KMS-11 (cell line): Measurements from ENCODE around the gene CCDC18.

Experiments used
- H2AFZ ChIP-seq: fragments of 200-600 bp; sonication (generic); 2 replicates; pipeline ENCODE4 v1.6.1; 2016; ENCODE audit warnings: antibody characterized with exemption, mixed run types, low read depth
- H3K27ac ChIP-seq: fragments of 200-600 bp; sonication (generic); 2 replicates; pipeline ENCODE4 v1.6.1; 2016; ENCODE audit warnings: mild to moderate bottlenecking, mixed run types
- H3K27me3 ChIP-seq: fragments of 200-600 bp; sonication (generic); 2 replicates; pipeline ENCODE4 v1.6.1; 2017; ENCODE audit warnings: mild to moderate bottlenecking, low read depth, mixed run types, moderate library complexity; ENCODE audit not compliant: insufficient read depth
- H3K36me3 ChIP-seq: fragments of 200-600 bp; sonication (generic); 2 replicates; pipeline ENCODE4 v1.6.1; 2017; ENCODE audit warnings: mild to moderate bottlenecking, mixed run types; ENCODE audit not compliant: insufficient read depth
- H3K4me1 ChIP-seq: fragments of 200-600 bp; sonication (generic); 2 replicates; pipeline ENCODE4 v1.6.1; 2016; ENCODE audit warnings: mild to moderate bottlenecking, low read depth, mixed run types; ENCODE audit not compliant: poor library complexity, severe bottlenecking
- H3K4me2 ChIP-seq: fragments of 200-600 bp; sonication (generic); 2 replicates; pipeline ENCODE4 v1.7.0; 2016; ENCODE audit warnings: mild to moderate bottlenecking, mixed run types
- H3K4me3 ChIP-seq: fragments of 200-600 bp; sonication (generic); IDR thresholded peaks from 2 replicates; pipeline ENCODE4 v1.6.1; 2017; ENCODE audit warnings: low read depth, low read length, mixed read lengths; ENCODE audit not compliant: insufficient read depth
- H3K79me2 ChIP-seq: fragments of 200-600 bp; sonication (generic); 2 replicates; pipeline ENCODE4 v1.6.1; 2016; ENCODE audit warnings: low read depth, mixed run types; ENCODE audit not compliant: insufficient read depth
- H3K9ac ChIP-seq: fragments of 200-600 bp; sonication (generic); 2 replicates; pipeline ENCODE4 v1.6.1; 2016; ENCODE audit warnings: mild to moderate bottlenecking, mixed run types
- H4K20me1 ChIP-seq: fragments of 200-600 bp; sonication (generic); 2 replicates; pipeline ENCODE4 v1.6.1; 2016; ENCODE audit warnings: mild to moderate bottlenecking, mixed run types; ENCODE audit not compliant: insufficient read depth
- CTCF ChIP-seq: fragments of 200-600 bp; sonication (generic); conservative IDR thresholded peaks from 2 replicates; pipeline ENCODE4 v1.6.1; 2017; ENCODE audit warnings: low read depth, mild to moderate bottlenecking, antibody characterized with exemption, low read length, moderate library complexity, mixed read lengths

Gene CCDC18

GRCh38 chr1:93143769-93144168, 36.8 kb upstream of the CCDC18 start:
- Histone ChIP-seq H3K4me2 (no peak overlapping the region), H3K27me3 (no peaks in the 10 kb centered on the region), H2AFZ (no peak overlapping the region), H3K4me1 (no peaks in the 10 kb centered on the region), H3K4me3 (no peak overlapping the region), H4K20me1 (no peaks in the 10 kb centered on the region), H3K27ac (no peak overlapping the region), H3K9ac (no peak overlapping the region), H3K79me2 (no peaks in the 10 kb centered on the region), H3K36me3 (no peaks in the 10 kb centered on the region)
- no peak for TF ChIP-seq CTCF

GRCh38 chr1:93148001-93148400, 32.5 kb upstream of the CCDC18 start:
- no peak overlapping the region for H3K4me2 ChIP-seq
- H3K36me3 ChIP-seq = no peaks in the 10 kb centered on the region

GRCh38 chr1:93150729-93151128, 29.8 kb upstream of the CCDC18 start:
- Histone ChIP-seq H3K4me2 (no peak overlapping the region), H3K4me1 (no peaks in the 10 kb centered on the region), H3K9ac (no peak overlapping the region), H2AFZ (no peak overlapping the region), H3K79me2 (no peaks in the 10 kb centered on the region), H3K4me3 (no peak overlapping the region), H3K27ac (no peak overlapping the region), H4K20me1 (no peaks in the 10 kb centered on the region), H3K36me3 (no peaks in the 10 kb centered on the region), H3K27me3 (no peaks in the 10 kb centered on the region)
- TF ChIP-seq CTCF = no peak

More at GRCh38 chr1:93148001-93148400, 32.5 kb upstream of the CCDC18 start:
- Histone ChIP-seq H2AFZ (no peak overlapping the region), H3K27ac (no peak overlapping the region), H3K4me1 (no peaks in the 10 kb centered on the region), H4K20me1 (no peaks in the 10 kb centered on the region), H3K9ac (no peak overlapping the region), H3K79me2 (no peaks in the 10 kb centered on the region), H3K27me3 (no peaks in the 10 kb centered on the region), H3K4me3 (no peak overlapping the region)
- TF ChIP-seq CTCF = no peak

- Histone ChIP-seq H3K4me3 (no peak overlapping the region), H3K27me3 (no peaks in the 10 kb centered on the region), H3K36me3 (no peaks in the 10 kb centered on the region), H3K4me1 (no peaks in the 10 kb centered on the region), H3K4me2 (no peak overlapping the region), H2AFZ (no peak overlapping the region), H3K9ac (no peak overlapping the region), H3K79me2 (no peaks in the 10 kb centered on the region), H4K20me1 (no peaks in the 10 kb centered on the region), H3K27ac (no peak overlapping the region)
- no peak for TF ChIP-seq CTCF
Observed at GRCh38 chr1:93151474-93151873, 29.1 kb upstream of the CCDC18 start.
